Measurements from ENCODE around the gene TRAIP.

The TRAIP gene

DNA sequence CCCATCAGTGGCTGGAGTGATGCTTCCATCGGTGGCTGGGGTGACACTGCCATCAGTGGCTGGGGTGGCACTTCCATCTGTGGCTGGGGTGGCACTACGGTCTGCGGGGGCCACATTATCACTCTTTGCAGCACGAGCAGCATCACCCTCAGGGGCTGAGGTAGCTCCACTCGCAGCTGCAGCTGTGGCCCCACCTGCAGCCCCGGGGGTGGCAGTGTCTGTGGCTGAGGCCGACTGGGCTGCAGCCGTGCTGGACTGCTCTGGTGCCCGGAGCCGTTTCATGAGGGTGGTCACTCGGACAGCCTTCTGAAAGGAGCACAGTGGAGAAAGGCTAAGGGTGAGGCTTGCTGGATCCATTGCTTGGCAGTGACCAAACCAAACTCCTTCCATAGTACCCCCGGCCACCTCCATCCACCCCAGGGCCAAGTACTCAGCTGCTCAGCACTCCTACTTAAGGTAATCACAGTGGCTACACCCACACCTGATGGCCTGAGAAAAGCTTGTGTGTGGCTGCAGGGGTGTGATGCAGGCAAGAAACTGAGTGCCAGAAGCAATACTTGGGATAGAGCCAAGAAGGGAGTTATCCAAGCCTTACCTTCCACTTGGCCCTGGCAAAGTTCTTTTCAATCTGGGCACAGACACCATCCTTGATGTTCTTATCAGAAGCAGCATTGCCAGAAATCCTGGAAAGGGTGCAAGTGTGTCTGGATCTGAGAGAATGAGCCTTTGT lies 3.4 kb upstream of the TRAIP start:
- TF ChIP-seq TAF1 (IDR thresholded peaks at IDR 0.05; ENCODE audit: low read depth, low read length) (no peak), POU2F2 (IDR thresholded peaks at IDR 0.05; ENCODE audit: low read depth, low read length) (no peak), POLR2AphosphoS5 (IDR thresholded peaks at IDR 0.05; ENCODE audit: low read depth, low read length) (no peak), PAX5 (IDR thresholded peaks at IDR 0.05; ENCODE audit: insufficient read depth, low read length, severe bottlenecking) (no peak), POLR2A (IDR thresholded peaks at IDR 0.05; ENCODE audit: low read depth, low read length) (no peak), SPI1 (IDR thresholded peaks at IDR 0.05; ENCODE audit: low read depth, low read length) (no peak)
- FAIRE-seq: no peak
- DNase-seq (ENCODE audit: insufficient read length, low spot score): no peak

DNA sequence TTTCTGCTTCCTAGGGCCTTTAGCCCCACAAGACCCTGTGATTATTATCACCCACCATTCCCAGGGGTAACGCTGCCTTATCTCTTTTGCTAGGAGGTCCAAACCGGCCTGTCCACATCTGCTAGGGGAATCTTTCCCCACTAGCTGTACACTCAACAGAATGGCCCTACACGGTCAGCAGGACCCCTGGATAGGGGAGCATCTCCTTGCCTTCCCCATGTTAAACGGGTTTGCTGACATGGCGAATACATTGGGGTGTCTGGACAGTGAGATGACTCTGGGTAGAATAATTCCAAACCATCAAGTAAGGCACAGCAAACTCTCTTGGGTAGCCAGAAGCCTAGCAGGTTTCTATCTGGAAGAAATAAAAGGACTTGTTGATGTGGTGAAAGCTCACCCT lies 702 bp downstream of the TRAIP start:
- TF ChIP-seq POLR2A (IDR thresholded peaks at IDR 0.05; ENCODE audit: low read depth, low read length): no peak
- no peak for TF ChIP-seq PAX5 (IDR thresholded peaks at IDR 0.05; ENCODE audit: insufficient read depth, low read length, severe bottlenecking)
- TF ChIP-seq POLR2AphosphoS5 (IDR thresholded peaks at IDR 0.05; ENCODE audit: low read depth, low read length): no peak
- no peak for TF ChIP-seq SPI1 (IDR thresholded peaks at IDR 0.05; ENCODE audit: low read depth, low read length)
- no peak for TF ChIP-seq TAF1 (IDR thresholded peaks at IDR 0.05; ENCODE audit: low read depth, low read length)
- no peak for TF ChIP-seq POU2F2 (IDR thresholded peaks at IDR 0.05; ENCODE audit: low read depth, low read length)
- no peak for DNase-seq (ENCODE audit: insufficient read length, low spot score)
- FAIRE-seq: no peak

DNA sequence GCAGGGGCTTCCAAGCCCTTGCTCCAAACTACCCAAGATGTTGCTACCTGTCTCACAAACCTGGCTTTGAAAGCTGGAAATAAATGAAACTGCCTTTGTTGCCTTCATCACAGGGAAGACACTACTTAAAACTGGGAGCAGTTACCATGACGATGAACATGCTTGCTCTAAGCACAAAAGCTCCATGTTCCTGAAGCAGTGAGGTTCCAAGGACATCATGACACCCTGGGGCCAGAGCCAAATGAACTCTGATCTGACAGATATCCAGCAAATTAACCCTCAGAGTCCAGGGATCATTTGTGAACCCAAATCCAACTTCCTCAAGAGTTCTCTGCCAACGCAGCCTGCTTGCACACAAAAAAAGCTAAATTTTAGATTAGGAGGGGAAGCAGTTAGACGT lies 10.7 kb downstream of the TRAIP start:
- TF ChIP-seq POLR2A (IDR thresholded peaks at IDR 0.05; ENCODE audit: low read depth, low read length) (no peak), POLR2AphosphoS5 (IDR thresholded peaks at IDR 0.05; ENCODE audit: low read depth, low read length) (no peak), POU2F2 (IDR thresholded peaks at IDR 0.05; ENCODE audit: low read depth, low read length) (no peak)
- DNase-seq (ENCODE audit: insufficient read length, low spot score) (no peak), FAIRE-seq (no peak)

GRCh38 chr3:49844464-49845183 lies 11.7 kb downstream of the TRAIP start:
- DNase-seq (ENCODE audit: insufficient read length, low spot score) (no peak), FAIRE-seq (no peak)
- no peak for TF ChIP-seq SPI1 (IDR thresholded peaks at IDR 0.05; ENCODE audit: low read depth, low read length)
- TF ChIP-seq PAX5 (IDR thresholded peaks at IDR 0.05; ENCODE audit: insufficient read depth, low read length, severe bottlenecking): no peak
- no peak for TF ChIP-seq TAF1 (IDR thresholded peaks at IDR 0.05; ENCODE audit: low read depth, low read length)
- no peak for TF ChIP-seq POLR2AphosphoS5 (IDR thresholded peaks at IDR 0.05; ENCODE audit: low read depth, low read length)
- no peak for TF ChIP-seq POLR2A (IDR thresholded peaks at IDR 0.05; ENCODE audit: low read depth, low read length)

- DNase-seq (ENCODE audit: insufficient read length, low spot score) (no peak), FAIRE-seq (no peak)
- no peak for TF ChIP-seq PAX5 (IDR thresholded peaks at IDR 0.05; ENCODE audit: insufficient read depth, low read length, severe bottlenecking)
- TF ChIP-seq POU2F2 (IDR thresholded peaks at IDR 0.05; ENCODE audit: low read depth, low read length): no peak
- no peak for TF ChIP-seq SPI1 (IDR thresholded peaks at IDR 0.05; ENCODE audit: low read depth, low read length)
- TF ChIP-seq POLR2A (IDR thresholded peaks at IDR 0.05; ENCODE audit: low read depth, low read length): no peak
- TF ChIP-seq TAF1 (IDR thresholded peaks at IDR 0.05; ENCODE audit: low read depth, low read length): no peak
- TF ChIP-seq POLR2AphosphoS5 (IDR thresholded peaks at IDR 0.05; ENCODE audit: low read depth, low read length): no peak
These were observed 13.4 kb downstream of the TRAIP start for GRCh38 chr3:49842843-49843517.

DNA sequence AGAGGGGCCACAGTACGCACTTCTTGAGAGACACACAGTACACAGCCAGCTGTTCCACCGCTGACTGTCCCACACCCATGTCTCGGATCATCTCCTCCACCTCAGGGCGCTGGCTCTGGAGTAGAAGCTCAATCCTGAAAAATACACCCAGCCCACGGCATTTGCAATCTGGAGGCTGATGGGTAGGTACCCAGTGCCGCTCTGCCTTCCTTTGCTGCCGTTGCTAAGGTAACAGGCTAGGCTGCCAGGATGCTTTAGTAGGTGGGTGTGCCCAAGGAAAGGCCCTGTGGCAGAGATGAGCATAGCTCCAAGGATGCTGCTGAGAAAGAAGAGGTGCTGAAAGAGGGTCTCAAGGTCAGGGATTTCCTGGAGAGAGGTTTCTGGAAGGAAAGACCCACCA lies 14.6 kb downstream of the TRAIP start:
- FAIRE-seq: no peak
- DNase-seq (ENCODE audit: insufficient read length, low spot score): no peak
- TF ChIP-seq PAX5 (IDR thresholded peaks at IDR 0.05; ENCODE audit: insufficient read depth, low read length, severe bottlenecking): no peak
- no peak for TF ChIP-seq POU2F2 (IDR thresholded peaks at IDR 0.05; ENCODE audit: low read depth, low read length)
- TF ChIP-seq POLR2AphosphoS5 (IDR thresholded peaks at IDR 0.05; ENCODE audit: low read depth, low read length): no peak
- TF ChIP-seq POLR2A (IDR thresholded peaks at IDR 0.05; ENCODE audit: low read depth, low read length): no peak
- no peak for TF ChIP-seq TAF1 (IDR thresholded peaks at IDR 0.05; ENCODE audit: low read depth, low read length)
- TF ChIP-seq SPI1 (IDR thresholded peaks at IDR 0.05; ENCODE audit: low read depth, low read length): no peak

- TF ChIP-seq SPI1 (IDR thresholded peaks at IDR 0.05; ENCODE audit: low read depth, low read length): no peak
- TF ChIP-seq POLR2A (IDR thresholded peaks at IDR 0.05; ENCODE audit: low read depth, low read length): no peak
- TF ChIP-seq PAX5 (IDR thresholded peaks at IDR 0.05; ENCODE audit: insufficient read depth, low read length, severe bottlenecking): no peak
- TF ChIP-seq POLR2AphosphoS5 (IDR thresholded peaks at IDR 0.05; ENCODE audit: low read depth, low read length): no peak
- TF ChIP-seq TAF1 (IDR thresholded peaks at IDR 0.05; ENCODE audit: low read depth, low read length): no peak
- DNase-seq (ENCODE audit: insufficient read length, low spot score) (no peak), FAIRE-seq (peak; percentile 61)
These were observed 15.2 kb downstream of the TRAIP start for GRCh38 chr3:49841126-49841696.

DNA sequence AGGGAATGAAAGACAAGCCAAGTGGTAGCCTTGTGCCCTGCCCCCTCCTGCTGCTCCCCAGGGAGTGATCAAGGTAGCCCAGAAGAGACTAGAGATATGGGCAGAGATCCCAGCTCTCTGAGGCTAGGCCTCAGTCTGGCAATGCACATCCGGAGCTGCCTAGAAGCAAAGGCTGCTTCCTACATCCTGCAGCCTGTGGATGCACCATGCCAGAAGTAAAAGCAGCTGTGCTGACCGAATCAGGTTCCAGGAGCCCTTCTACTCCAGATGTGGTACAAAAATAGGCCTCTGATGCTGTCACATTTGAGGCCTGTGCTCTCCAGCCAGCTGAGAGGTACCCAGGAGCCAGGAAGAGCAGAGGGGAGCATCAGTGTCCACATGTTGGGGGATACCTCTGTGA lies 16.0 kb downstream of the TRAIP start:
- TF ChIP-seq POLR2AphosphoS5 (IDR thresholded peaks at IDR 0.05; ENCODE audit: low read depth, low read length) (no peak), POU2F2 (IDR thresholded peaks at IDR 0.05; ENCODE audit: low read depth, low read length) (no peak), POLR2A (IDR thresholded peaks at IDR 0.05; ENCODE audit: low read depth, low read length) (no peak), PAX5 (IDR thresholded peaks at IDR 0.05; ENCODE audit: insufficient read depth, low read length, severe bottlenecking) (no peak), TAF1 (IDR thresholded peaks at IDR 0.05; ENCODE audit: low read depth, low read length) (no peak), SPI1 (IDR thresholded peaks at IDR 0.05; ENCODE audit: low read depth, low read length) (no peak)
- no peak for DNase-seq (ENCODE audit: insufficient read length, low spot score)
- no peak for FAIRE-seq

- peak; percentile 94 for FAIRE-seq
- TF ChIP-seq SPI1 (IDR thresholded peaks at IDR 0.05; ENCODE audit: low read depth, low read length) (no peak), POLR2A (IDR thresholded peaks at IDR 0.05; ENCODE audit: low read depth, low read length) (no peak), TAF1 (IDR thresholded peaks at IDR 0.05; ENCODE audit: low read depth, low read length) (no peak), POLR2AphosphoS5 (IDR thresholded peaks at IDR 0.05; ENCODE audit: low read depth, low read length) (no peak), PAX5 (IDR thresholded peaks at IDR 0.05; ENCODE audit: insufficient read depth, low read length, severe bottlenecking) (no peak), POU2F2 (IDR thresholded peaks at IDR 0.05; ENCODE audit: low read depth, low read length) (no peak)
These were observed 17.1 kb downstream of the TRAIP start for GRCh38 chr3:49839193-49839809.

More at GRCh38 chr3:49839193-49839809, 17.1 kb downstream of the TRAIP start:
- peak; percentile 48 for DNase-seq (ENCODE audit: insufficient read length, low spot score)

Measured in GM12891 (cell line).